H9 (cell line): Measurements from ENCODE around the gene SOX13. TPM values are rescaled to one million over a fixed set of nuclear protein-coding genes. Genes with fewer than 3 reads are reported as not detected.
"Not testable (repeated sequence)": the region's sequence is repeated elsewhere in the genome, so short reads cannot be mapped to it uniquely, and the experiment has no call there.

Experiments
- DNase-seq: peaks from one replicate; pipeline ENCODE4 v3.0.0-alpha.2; 2017
- H2AFZ ChIP-seq: one replicate; pipeline ENCODE4 v1.6.1; 2013; ENCODE audit warnings: mild to moderate bottlenecking, low read length, control low read depth, moderate library complexity
- H2AK5ac ChIP-seq: 2 replicates; pipeline ENCODE4 v1.6.1; 2013; ENCODE audit warnings: low read length, control low read depth, mixed read lengths; ENCODE audit not compliant: insufficient read length
- H2BK120ac ChIP-seq: one replicate; pipeline ENCODE4 v1.6.1; 2013; ENCODE audit warnings: low read depth, mild to moderate bottlenecking, low read length, control low read depth, inconsistent platforms; ENCODE audit not compliant: poor library complexity, severe bottlenecking
- H2BK12ac ChIP-seq: 2 replicates; pipeline ENCODE4 v1.6.1; 2013; ENCODE audit warnings: low read length, control low read depth, mixed read lengths, low read depth; ENCODE audit not compliant: insufficient read length
- H2BK15ac ChIP-seq: 2 replicates; pipeline ENCODE4 v1.6.1; 2013; ENCODE audit warnings: low read depth, low read length, control low read depth
- H2BK20ac ChIP-seq: one replicate; pipeline ENCODE4 v1.6.1; 2013; ENCODE audit warnings: low read depth, mild to moderate bottlenecking, low read length, control low read depth, inconsistent platforms; ENCODE audit not compliant: poor library complexity, severe bottlenecking
- H2BK5ac ChIP-seq: 2 replicates; pipeline ENCODE4 v1.6.1; 2013; ENCODE audit warnings: low read length, control low read depth, mixed read lengths; ENCODE audit not compliant: insufficient read length
- H3K14ac ChIP-seq: 2 replicates; pipeline ENCODE4 v1.6.1; 2013; ENCODE audit warnings: low read length, control low read depth; ENCODE audit not compliant: insufficient read depth
- H3K18ac ChIP-seq: 2 replicates; pipeline ENCODE4 v1.6.1; 2013; ENCODE audit warnings: low read depth, mild to moderate bottlenecking, mixed read lengths, low read length, control low read depth; ENCODE audit not compliant: insufficient read length
- H3K23ac ChIP-seq: 2 replicates; pipeline ENCODE4 v1.6.1; 2013; ENCODE audit warnings: low read length, control low read depth, mixed read lengths, low read depth; ENCODE audit not compliant: insufficient read length
- H3K23me2 ChIP-seq: 2 replicates; pipeline ENCODE4 v1.6.1; 2013; ENCODE audit warnings: low read depth, mild to moderate bottlenecking, mixed read lengths, low read length, control low read depth; ENCODE audit not compliant: insufficient read length, poor library complexity, severe bottlenecking
- H3K27ac ChIP-seq: 2 replicates; pipeline ENCODE4 v1.5.1; 2013; ENCODE audit warnings: low read length, control low read depth, mixed read lengths, low read depth; ENCODE audit not compliant: insufficient read length
- H3K27me3 ChIP-seq: 2 replicates; pipeline ENCODE4 v1.6.1; 2013; ENCODE audit warnings: low read length, control low read depth, inconsistent platforms; ENCODE audit not compliant: insufficient read depth
- H3K4ac ChIP-seq: 2 replicates; pipeline ENCODE4 v1.6.1; 2013; ENCODE audit warnings: low read depth, mild to moderate bottlenecking, control low read depth, inconsistent platforms, low read length, moderate library complexity
- H3K4me1 ChIP-seq: 2 replicates; pipeline ENCODE4 v1.6.1; 2013; ENCODE audit warnings: low read length, control low read depth, inconsistent platforms; ENCODE audit not compliant: insufficient read depth
- H3K4me2 ChIP-seq: 2 replicates; pipeline ENCODE4 v1.6.1; 2013; ENCODE audit warnings: low read length, control low read depth, mixed read lengths; ENCODE audit not compliant: insufficient read length, insufficient read depth
- H3K56ac ChIP-seq: 2 replicates; pipeline ENCODE4 v1.6.1; 2013; ENCODE audit warnings: low read depth, mild to moderate bottlenecking, mixed read lengths, low read length, control low read depth; ENCODE audit not compliant: insufficient read length
- H3K79me1 ChIP-seq: 2 replicates; pipeline ENCODE4 v1.6.1; 2013; ENCODE audit warnings: low read depth, mild to moderate bottlenecking, moderate library complexity, low read length, control low read depth, inconsistent platforms; ENCODE audit not compliant: insufficient read depth, poor library complexity, severe bottlenecking
- H3K79me2 ChIP-seq: 2 replicates; pipeline ENCODE4 v1.6.1; 2013; ENCODE audit warnings: low read length, control low read depth, inconsistent platforms; ENCODE audit not compliant: insufficient read depth
- H3K9ac ChIP-seq: 2 replicates; pipeline ENCODE4 v1.6.1; 2013; ENCODE audit warnings: low read length, control low read depth, mixed read lengths; ENCODE audit not compliant: insufficient read length; ENCODE audit errors: extremely low read depth
- H3K9me3 ChIP-seq: one replicate; pipeline ENCODE4 v1.6.1; 2013; ENCODE audit warnings: low read depth, low read length, inconsistent platforms; ENCODE audit not compliant: control insufficient read depth
- H3T11ph ChIP-seq: one replicate; pipeline ENCODE4 v1.6.1; 2013; ENCODE audit warnings: mild to moderate bottlenecking, low read length, control low read depth, inconsistent platforms
- H4K20me1 ChIP-seq: one replicate; pipeline ENCODE4 v1.6.1; 2013; ENCODE audit not compliant: control insufficient read depth, insufficient read length, insufficient read depth
- H4K5ac ChIP-seq: 2 replicates; pipeline ENCODE4 v1.6.1; 2013; ENCODE audit warnings: low read depth, mild to moderate bottlenecking, mixed read lengths, low read length, control low read depth; ENCODE audit not compliant: insufficient read length
- H4K8ac ChIP-seq: replicated peaks from 2 replicates; pipeline ENCODE4 v1.6.1; 2013; ENCODE audit warnings: low read length, control low read depth, mixed read lengths, low read depth; ENCODE audit not compliant: insufficient read length
- H4K91ac ChIP-seq: 2 replicates; pipeline ENCODE4 v1.6.1; 2013; ENCODE audit warnings: low read depth, mild to moderate bottlenecking, moderate library complexity, mixed read lengths, low read length, control low read depth; ENCODE audit not compliant: insufficient read length
- H3K27ac Mint-ChIP-seq, 3 experiments: 2 replicates in 2 of 3; 3 replicates in 1 of 3; pipeline ENCODE4 v1.8.0; 2020 to 2021; ENCODE audit warnings: mixed read lengths in 3 of 3, mild to moderate bottlenecking in 1 of 3, moderate library complexity in 1 of 3
- H3K27me3 Mint-ChIP-seq: 2 replicates; pipeline ENCODE4 v1.8.0; 2021; ENCODE audit warnings: low read depth, mild to moderate bottlenecking, moderate library complexity, mixed read lengths
- H3K36me3 Mint-ChIP-seq, 3 experiments: 2 replicates in 2 of 3; 3 replicates in 1 of 3; pipeline ENCODE4 v1.8.0; 2020 to 2021; ENCODE audit warnings: low read depth in 3 of 3, mixed read lengths in 3 of 3; ENCODE audit not compliant: insufficient read depth in 1 of 3
- H3K4me1 Mint-ChIP-seq, 2 experiments: 2 replicates each; pipeline ENCODE4 v1.8.0; 2020; ENCODE audit warnings: mixed read lengths in 2 of 2
- H3K4me3 Mint-ChIP-seq, 2 experiments: 2 replicates in 1 of 2; 3 replicates in 1 of 2; pipeline ENCODE4 v1.8.0; 2020 to 2021; ENCODE audit warnings: mild to moderate bottlenecking in 2 of 2, mixed read lengths in 2 of 2, moderate library complexity in 1 of 2
- H3K9me3 Mint-ChIP-seq, 2 experiments: 2 replicates in 1 of 2; 3 replicates in 1 of 2; pipeline ENCODE4 v1.8.0; 2020; ENCODE audit warnings: mild to moderate bottlenecking in 2 of 2, mixed read lengths in 2 of 2, moderate library complexity in 1 of 2
- CTCF ChIP-seq: fragments of 200-600 bp; sonication (generic); conservative IDR thresholded peaks from 3 replicates; pipeline ENCODE4 v1.8.0; 2021; ENCODE audit warnings: antibody characterized with exemption, mild to moderate bottlenecking
- WGBS: extraction: QIAGEN DNeasy Blood & Tissue Kit; methylation state at CpG from one replicate; pipeline ENCODE4 v1.1.7; 2013; ENCODE audit warnings: missing lambda C conversion rate, low lambda C conversion rate, mixed read lengths; ENCODE audit not compliant: insufficient read length; ENCODE audit errors: extremely low coverage; 5-methylcytosine and 5-hydroxymethylcytosine counted together
- total RNA-seq: library from RNA; stranded (reverse); gene quantifications from 2 replicates; pipeline ENCODE4 v1.2.1, GENCODE V29; 2021

SOX13 gene
- total RNA-seq, 1 experiment from 2014 or later, result 120 TPM

- Histone ChIP-seq H4K20me1 (no peaks in the 10 kb centered on the region), H3K56ac (no peak overlapping the region), H3K18ac (no peak overlapping the region), H3K27me3 (no peaks in the 10 kb centered on the region), H3K79me1 (no peaks in the 10 kb centered on the region), H3K9ac (no peak overlapping the region), H3K79me2 (no peaks in the 10 kb centered on the region), H3K4me1 (no peaks in the 10 kb centered on the region), H3K23ac (no peak overlapping the region), H4K5ac (no peak overlapping the region), H2AK5ac (no peak overlapping the region), H3K4me2 (no peak overlapping the region), H3K23me2 (no peaks in the 10 kb centered on the region), H2BK20ac (no peak overlapping the region), H2BK12ac (no peak overlapping the region), H3K14ac (no peak overlapping the region; the same call in 1 of the 2 replicates), H4K8ac (no peak overlapping the region), H2BK120ac (no peak overlapping the region), H3K9me3 (no peaks in the 10 kb centered on the region), H2BK5ac (no peak overlapping the region), H3T11ph (no peak overlapping the region), H3K27ac (no peak overlapping the region), H4K91ac (no peak overlapping the region), H2AFZ (no peak overlapping the region), H3K4ac (no peak overlapping the region), H2BK15ac (no peak overlapping the region)
- Mint-ChIP-seq H3K4me1 (peaks cover 8 to 19% of the 10 kb centered on the region in 2 experiments), H3K9me3 (peaks cover 0 to 5% of the 10 kb centered on the region in 2 experiments; a peak in 1 of 5 replicates), H3K27me3 (peaks cover 6% of the 10 kb centered on the region), H3K4me3 (no peak overlapping the region), H3K27ac (peak overlapping the region in 1 of 3 experiments; percentile 18; a peak in 1 of 7 replicates), H3K36me3 (no peaks in the 10 kb centered on the region)
- no peak for TF ChIP-seq CTCF
- no peak for DNase-seq
- no CpG with 5 or more reads among the region's 5 CpGs for WGBS
Measured at GRCh38 chr1:204046346-204046745, 26.6 kb upstream of the SOX13 start.

GRCh38 chr1:204048796-204049195 lies 24.1 kb upstream of the SOX13 start:
- H2AK5ac ChIP-seq, H2BK120ac ChIP-seq, H2BK12ac ChIP-seq, DNase-seq, H3K36me3 Mint-ChIP-seq, H3K27ac ChIP-seq, H3K23me2 ChIP-seq, H3K27me3 ChIP-seq, H3K4me1 ChIP-seq, H3K79me1 ChIP-seq, H3K18ac ChIP-seq, H3K14ac ChIP-seq, H3K27ac Mint-ChIP-seq, H4K5ac ChIP-seq, H3K56ac ChIP-seq, H2BK5ac ChIP-seq, H3K9ac ChIP-seq, H3K4ac ChIP-seq, H3K9me3 ChIP-seq, H3K27me3 Mint-ChIP-seq, H3K79me2 ChIP-seq, H3T11ph ChIP-seq, H3K9me3 Mint-ChIP-seq, H3K4me3 Mint-ChIP-seq, H4K91ac ChIP-seq, H2BK20ac ChIP-seq, H3K4me2 ChIP-seq, H2AFZ ChIP-seq, H3K23ac ChIP-seq, H4K20me1 ChIP-seq, H2BK15ac ChIP-seq, H4K8ac ChIP-seq: not testable (repeated sequence)
- no CpG with 5 or more reads among the region's 3 CpGs for WGBS
- peaks cover 6 to 16% of the 10 kb centered on the region in 2 experiments for H3K4me1 Mint-ChIP-seq
